ENCODE data around the gene CCSER2.

The CCSER2 gene

GRCh38 chr10:84565881-84566582 is 237.6 kb downstream of the CCSER2 start:
- Mint-ChIP-seq H3K36me3 (no peaks in the 10 kb centered on the region), H3K9me3 (no peaks in the 10 kb centered on the region), H3K27ac (no peak overlapping the region), H3K27me3 (peaks cover 25% of the 10 kb centered on the region), H3K4me1 (no peaks in the 10 kb centered on the region), H3K4me3 (no peak overlapping the region)

DNA sequence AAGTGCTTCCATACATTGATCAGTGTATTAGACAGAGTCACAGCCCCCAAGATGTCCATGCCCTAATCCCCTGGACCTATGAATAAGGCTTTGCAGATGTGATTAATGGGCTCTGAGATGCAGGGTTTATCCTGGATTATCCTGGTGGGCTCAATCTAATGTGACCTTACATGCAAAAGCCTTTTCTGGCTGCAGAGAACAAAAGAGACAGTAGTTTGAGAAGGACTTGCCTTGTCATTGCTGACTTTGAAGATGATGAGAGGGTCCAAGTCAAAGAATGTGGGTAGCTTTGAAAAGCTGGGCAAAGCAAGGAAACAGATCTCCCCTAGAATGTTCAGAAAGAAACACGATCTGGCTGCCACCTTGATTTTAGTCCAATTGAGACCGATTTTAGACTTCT is 238.7 kb downstream of the CCSER2 start:
- H3K4me1 Mint-ChIP-seq: no peaks in the 10 kb centered on the region

More for the DNA sequence above, 238.7 kb downstream of the CCSER2 start:
- Mint-ChIP-seq H3K27ac (no peak overlapping the region), H3K27me3 (peaks cover 25% of the 10 kb centered on the region), H3K9me3 (no peaks in the 10 kb centered on the region), H3K4me3 (no peak overlapping the region), H3K36me3 (no peaks in the 10 kb centered on the region)

Data from activated naive CD4-positive, alpha-beta T cell treated with anti-CD3 and anti-CD28 coated beads, Interleukin-2, amount 50 U/mL, for 24 hours (primary cell).